Measurements from ENCODE around the gene KMT2A.
"Not testable (repeated sequence)": the region's sequence is repeated elsewhere in the genome, so short reads cannot be mapped to it uniquely, and the experiment has no call there.

Gene KMT2A

DNA sequence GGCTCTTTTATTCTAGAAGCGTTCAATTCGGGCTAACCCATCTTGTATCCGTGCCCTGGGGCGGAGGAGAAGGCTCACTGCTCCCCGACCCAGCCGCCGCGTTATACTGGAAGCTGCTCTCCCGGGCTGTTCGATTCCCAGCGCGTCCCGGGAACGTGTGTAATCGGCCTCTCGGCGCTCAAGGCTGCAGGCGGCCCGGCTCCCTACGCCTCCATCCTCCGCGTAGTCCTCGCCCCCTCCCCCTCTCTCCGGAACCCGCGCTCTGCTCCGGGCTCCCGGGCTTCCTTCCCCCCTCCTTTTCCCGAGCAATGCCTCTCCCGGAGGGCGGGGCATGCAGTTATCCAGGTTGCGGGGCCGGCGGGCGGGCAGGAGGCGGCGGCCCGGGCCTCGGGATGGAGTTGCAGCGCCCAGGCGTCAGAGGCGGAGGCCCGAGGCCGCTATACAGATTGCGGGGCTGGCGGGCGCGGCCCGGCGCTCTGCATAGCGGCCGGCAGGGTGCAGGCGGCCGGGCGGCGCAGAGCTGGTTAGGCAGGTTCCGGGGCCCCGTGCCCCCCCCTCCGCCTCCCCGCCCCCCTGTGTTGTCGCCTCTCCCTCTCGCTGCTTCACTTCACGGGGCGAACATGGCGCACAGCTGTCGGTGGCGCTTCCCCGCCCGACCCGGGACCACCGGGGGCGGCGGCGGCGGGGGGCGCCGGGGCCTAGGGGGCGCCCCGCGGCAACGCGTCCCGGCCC is at the start of gene KMT2A:
Gene KMT2A, plus strand, starts transcription at position 600 of the 732 bp plus-strand sequence. Its CDS starts 21 bp downstream, at position 621.
- peak; percentile 90 for DNase-seq

DNA sequence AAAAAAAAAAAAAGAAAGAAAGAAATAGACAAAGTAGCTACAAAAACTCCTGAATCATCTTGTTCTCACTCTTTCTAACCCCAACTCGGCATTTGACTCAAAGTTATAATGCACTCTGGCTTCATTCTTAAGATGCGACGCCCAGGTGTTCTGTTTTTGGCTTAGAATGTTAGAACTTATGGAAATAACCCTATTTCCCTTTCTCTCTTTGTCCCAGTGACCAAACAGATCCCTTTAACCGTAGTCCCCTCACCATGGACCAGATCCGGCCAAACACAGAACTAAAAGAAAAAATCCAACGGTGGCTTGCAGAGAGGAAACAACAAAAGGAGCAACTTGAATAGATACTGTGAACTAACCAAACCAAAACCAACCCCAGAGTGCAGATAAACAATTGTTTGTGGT is 40.2 kb upstream of the KMT2A start:
- DNase-seq: no peak

DNA sequence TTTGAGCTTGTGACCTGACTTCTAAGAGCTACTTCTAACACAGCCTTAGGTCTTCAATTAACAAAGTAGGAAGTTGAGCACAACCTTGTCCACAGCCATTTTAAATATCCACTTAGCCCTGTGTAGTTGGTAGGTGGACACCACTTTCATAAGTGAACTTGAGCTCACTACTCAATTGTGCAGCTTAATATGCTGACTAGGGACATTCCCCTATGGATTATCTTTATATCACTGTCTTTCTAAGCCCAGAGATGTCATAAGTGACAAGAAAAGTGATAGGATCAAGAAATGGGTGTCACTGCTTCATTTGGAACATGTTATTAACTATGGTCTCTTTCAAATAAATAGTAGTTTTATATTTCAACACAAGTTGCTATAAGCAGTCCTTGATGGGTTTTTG is 38.8 kb upstream of the KMT2A start:
- no peak for DNase-seq

DNA sequence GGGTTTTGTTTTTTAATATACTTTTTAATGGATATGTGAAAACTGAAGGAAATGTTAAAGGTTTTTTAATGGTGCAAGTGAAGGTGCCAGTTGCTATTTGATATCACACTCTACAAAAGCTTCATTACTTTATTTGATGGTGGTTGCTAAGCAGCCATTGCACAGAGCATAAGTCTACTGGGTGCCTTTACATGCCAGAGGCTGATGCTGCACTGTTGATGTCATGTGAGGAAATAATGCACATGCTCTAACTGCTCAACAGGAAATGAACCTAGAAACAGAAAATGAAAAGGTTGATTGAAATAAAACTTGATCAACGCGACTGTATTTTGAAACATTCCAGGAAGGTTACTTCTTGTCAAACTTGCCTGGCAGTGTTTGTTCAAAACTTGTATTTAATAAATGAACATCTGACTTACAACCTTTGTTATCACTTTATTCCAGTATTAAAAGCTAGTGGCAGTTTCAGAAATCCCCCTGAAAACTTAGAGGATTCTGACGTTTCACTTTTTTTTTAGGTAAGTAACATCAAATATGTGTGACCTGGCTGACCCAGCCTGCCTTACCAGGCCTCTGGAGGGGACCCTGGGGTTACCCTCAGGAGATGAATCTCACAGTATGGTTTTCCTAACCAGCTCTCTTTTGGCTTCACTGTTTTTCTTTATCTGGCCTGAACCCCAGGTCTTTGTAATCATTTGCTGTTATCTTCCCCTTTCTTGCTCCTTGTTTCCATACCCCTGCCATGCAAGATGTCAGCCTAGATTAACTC is 37.3 kb upstream of the KMT2A start:
- no peak for DNase-seq

DNA sequence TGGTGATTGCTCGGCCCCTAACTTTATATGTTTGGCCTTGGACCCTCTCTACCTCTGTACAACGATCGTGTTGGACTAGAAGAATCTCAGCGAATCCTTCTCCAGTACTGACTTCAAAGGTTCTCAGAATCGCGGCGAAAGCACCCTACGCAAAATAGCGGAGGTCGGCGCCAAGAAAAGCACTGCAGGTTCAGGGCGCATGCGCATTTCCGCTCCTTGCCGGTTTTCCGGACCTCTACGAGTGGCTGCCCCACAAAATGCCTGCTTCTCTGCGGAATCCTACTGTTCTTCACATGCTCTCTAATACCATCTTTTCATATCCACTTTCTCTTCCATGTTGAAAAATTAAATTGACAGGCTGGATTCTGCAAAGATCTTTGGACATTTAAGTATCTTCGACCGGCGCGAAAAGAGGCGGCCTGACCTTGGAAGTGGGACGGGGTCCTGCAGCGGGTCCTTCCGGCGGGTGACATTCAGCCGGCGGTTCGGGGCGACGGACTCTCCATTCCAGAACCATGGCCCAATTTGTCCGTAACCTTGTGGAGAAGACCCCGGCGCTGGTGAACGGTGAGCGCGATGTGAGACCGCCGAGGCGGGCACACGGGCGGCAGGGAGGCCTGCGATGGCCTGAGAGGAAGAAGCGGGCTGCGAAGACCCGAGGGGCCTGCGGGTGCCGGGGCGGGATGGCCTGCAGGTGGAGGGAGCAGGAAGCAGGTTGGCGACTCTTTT is 35.0 kb upstream of the KMT2A start, which contains the start of gene ATP5MG:
Gene ATP5MG, plus strand, starts transcription at position 456 of the 729 bp plus-strand sequence. Its CDS starts 60 bp downstream, at position 516.
- DNase-seq: peak; percentile 78

DNA sequence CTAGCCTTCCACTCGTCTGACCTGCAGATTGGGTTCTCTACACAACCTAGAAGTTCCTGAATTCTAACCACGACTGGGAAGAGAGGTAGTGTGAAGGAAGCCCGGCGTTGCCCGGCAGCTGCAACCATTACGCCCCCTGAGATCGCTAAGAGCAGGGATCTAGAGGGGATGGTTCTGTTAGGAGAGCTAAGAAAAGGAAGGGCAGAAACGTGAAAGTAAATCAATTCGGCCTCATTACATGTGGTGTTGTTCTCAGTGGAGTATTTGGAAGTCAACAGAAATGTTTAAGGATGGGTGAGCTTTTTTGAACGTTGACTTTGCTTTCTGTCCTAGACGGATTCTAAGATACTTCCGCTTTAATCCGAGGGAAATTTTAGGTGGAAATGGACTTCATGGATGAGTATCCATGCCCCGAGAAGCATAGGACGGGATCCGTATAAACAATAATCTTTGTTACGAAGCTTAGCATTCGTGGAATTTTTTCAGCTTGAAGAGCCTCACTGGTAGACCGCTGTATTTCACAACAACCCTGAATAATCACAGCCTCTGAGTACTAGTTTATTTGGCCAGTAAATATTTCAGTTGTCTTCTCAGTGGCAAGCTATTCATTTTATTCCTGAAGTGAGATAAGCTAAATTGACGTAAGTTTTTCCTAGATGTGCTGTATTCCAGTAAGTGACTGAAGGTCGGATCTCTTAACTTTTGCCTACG is 34.3 kb upstream of the KMT2A start:
- DNase-seq: no peak

DNA sequence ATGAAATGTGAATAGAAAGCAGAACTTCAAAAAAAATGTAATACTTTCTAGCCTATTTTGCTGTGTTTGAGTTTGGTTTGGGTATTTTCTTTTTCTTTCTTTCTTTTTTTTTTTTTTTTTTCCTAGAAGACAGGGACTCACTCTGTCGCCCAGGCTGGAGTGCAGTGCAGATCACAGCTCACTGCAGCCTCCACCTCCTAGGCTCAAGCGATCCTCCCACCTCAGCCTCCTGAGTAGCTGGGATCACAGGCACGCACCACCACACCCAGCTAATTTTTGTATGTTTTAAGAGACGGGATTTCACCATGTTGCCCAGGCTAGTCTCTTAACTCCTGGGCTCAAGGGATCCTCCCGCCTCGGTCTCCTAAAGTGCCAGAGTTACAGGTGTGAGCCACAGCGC is 33.7 kb upstream of the KMT2A start:
- DNase-seq: not testable (repeated sequence)

DNA sequence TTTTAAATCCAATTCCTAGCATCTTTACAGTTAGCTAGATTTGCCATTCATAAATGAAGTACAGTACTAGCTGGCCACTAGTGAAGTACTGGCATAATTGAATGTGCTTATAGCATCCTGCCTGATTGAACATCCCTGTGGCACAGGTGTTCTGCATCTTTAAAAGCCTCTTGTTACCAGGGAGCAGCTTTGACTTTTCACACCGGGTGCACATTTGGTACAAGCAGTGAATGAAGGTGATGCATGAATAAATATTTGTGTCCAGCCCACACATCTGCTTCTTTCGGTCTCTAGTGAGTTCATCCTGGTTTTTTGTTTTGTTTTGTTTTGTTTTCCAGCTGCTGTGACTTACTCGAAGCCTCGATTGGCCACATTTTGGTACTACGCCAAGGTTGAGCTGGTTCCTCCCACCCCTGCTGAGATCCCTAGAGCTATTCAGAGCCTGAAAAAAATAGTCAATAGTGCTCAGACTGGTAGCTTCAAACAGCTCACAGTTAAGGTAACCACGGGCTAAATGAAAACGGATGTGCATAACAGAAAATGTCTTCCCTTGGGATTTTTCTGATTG is 29.6 kb upstream of the KMT2A start:
- peak; percentile 70 for DNase-seq

DNA sequence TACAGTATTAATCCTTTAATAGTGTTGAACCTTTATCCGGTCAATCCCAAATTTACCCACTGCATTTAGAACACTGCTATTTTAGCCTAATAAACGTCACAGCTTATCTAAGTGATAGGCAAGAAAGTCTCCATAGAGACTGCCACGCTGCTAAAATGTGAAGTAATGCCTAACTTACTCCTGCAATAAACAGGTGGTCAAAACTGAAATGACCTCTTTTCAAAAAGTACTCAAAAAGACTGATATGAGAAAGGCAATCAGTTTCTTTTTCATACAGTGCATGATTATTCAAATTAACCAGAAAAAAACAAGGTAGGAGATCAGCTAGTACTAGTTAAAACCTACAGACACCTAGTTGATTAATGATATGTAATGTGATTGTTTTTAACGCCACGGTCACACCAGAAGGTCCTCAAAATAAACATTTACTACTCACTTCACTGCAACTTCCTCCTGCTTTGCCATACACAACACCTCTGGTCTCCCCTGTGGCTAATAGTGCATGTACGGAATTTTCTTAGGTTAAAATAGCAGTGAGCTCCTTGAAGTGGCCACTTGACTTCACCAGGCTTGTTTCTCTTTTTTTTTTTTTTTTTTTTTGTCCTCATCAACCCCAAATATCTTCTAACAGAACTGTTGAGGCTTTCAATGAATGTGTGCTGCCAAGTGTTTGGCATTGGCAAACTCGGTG is 26.1 kb upstream of the KMT2A start:
- no peak for DNase-seq

DNA sequence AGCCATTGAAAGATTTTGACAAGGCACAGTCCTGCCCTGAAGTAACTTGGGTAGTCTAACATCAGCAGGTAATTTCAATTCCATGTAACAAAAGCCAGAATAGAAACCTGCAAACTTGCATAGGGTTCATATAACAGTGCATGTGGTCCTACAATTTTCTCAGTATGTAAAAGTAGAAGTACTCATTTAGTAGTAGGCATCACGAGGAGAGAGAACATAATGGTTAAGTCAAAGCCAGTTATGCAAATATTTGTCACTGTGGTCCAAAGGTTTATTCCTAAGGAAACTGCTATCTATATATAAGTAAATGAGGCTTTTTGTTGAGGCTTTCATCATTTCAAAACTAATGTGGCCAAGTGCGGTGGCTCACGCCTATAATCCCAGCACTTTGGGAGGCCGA is 24.8 kb upstream of the KMT2A start:
- no peak for DNase-seq

DNA sequence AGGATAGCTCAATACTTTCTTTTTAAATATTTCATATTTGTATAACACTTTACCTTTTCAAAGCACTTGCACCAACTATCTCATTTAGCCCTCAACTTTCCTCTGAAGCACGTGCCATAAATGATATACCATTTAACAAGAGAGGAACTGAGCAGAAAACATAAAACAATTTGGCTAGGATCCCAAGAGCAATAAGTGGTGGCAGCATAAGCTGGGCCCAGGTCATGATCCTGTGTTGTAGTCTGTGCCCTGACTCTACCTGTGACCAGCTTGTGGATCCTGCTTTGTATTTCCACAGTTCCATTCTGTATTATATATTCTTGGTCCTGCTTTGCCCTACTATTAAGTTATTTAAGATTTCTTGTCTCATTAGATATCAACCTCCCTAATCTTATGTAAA is 23.4 kb upstream of the KMT2A start:
- DNase-seq: no peak

DNA sequence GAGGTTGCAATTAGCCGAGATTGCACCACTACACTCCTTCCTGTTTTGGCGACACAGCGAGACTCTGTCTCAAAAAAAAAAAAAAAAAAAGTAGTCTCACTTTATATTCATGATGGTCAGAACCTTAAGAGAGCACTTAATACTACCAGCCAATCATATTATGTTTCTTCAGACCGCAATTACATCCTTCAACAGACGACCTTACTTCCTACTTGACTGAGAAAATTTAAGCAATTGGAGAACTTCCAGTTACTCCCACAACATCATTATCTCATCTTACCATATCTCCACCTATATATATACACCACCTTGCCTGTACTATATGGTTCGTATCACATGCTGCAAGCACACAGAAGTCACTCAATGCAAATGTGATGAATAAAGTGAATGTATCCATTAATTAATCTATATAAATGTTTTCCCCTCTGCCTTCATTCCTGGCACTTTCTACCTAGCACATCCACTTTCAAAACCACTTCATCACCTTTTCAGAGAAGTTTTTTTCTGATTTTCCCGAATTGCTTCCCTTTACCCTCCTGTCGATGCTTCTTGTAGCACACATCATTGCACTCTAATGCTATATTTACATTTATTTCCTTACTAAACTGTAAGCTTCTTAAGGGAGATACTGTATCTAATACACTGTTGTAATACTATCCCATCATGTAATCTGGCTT is 21.1 kb upstream of the KMT2A start:
- DNase-seq: no peak

DNA sequence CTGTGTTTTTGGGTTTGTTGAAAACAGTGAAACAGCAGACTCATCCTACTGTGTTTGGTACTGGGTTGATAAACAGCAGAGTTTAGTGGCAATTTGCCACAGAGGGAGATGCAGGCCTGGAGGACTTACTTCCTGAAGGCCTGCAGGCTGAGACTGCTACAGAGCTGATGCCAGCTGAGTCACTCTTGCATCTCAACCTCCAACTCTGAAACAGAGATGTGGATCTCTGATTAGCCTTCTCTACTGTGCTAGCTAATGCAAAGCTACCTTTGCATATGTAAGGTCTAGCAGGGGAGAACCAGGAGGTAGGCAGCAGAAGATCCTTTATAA is 20.6 kb upstream of the KMT2A start:
- DNase-seq: no peak

DNA sequence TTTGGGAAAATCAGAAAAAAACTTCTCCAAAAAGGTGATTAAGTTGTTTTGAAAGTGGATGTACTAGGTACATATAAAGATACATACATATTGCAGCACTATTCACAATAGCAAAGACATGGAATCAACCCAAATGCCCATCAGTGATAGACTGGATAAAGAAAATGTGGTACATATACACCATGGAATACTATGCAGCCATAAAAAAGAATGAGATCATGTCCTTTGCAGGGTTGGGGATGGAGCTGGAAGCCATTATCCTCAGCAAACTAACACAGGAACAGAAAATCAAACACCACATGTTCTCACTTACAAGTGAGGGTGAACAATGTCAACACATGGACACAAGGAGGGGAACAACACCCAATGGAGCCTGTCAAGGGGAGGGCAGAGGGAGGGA is 19.4 kb upstream of the KMT2A start:
- DNase-seq: not testable (repeated sequence)

DNA sequence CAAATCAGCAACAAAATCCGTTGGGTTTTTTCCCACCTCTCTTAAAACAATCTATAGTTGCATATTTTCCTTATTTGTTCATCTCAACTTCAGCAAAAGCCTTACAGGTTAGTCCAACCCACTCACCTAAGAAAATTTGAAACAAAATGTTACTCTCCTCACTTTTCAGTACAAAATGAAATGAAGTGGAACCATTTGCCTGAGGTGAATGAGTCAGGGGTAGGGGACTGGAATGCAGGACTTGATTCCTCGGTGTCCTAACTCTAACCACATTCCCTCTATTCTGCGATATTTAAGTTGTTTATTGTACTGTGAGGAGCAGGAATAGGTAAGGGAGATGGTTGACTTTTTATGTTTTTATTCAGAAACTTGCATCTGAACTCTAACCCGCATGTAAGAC is 18.5 kb upstream of the KMT2A start:
- no peak for DNase-seq

DNA sequence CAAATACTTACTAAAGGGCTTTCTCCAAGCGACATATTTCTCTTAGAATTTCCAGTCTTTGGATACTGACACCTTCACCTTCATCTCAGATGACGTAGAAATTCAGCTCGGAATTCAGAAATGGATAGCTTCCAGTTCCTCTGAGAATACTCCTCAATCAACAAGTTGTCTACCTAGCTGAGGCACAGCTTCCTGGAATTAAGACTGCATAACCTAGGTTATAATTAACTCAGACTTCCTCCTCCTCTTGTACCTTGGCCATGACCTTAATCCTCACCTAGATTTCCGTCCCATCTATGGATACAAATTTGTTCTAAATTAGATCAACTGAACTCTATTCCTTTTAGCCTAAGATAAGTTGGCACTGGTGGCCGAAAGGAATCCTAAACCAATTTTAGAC is 17.5 kb upstream of the KMT2A start:
- DNase-seq: no peak

DNA sequence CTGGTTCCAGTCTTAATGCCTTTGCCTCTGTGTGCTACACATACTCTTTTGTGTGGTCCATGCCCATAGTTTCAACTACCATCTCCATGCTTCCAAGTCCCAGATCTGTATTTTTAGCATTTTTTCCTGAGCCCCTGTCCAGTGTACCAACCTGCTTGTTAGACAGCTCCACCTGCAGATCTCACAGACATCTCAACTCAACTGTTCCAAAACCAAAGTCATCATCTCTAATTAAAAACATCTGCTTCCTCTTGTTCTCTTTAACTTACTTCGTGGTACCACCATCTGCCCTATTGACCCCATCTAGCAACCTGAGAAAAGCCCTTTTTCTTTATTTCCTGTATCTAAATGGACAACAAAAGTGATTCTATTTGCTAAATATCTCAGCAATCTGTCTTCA is 8.6 kb upstream of the KMT2A start:
- no peak for DNase-seq

DNA sequence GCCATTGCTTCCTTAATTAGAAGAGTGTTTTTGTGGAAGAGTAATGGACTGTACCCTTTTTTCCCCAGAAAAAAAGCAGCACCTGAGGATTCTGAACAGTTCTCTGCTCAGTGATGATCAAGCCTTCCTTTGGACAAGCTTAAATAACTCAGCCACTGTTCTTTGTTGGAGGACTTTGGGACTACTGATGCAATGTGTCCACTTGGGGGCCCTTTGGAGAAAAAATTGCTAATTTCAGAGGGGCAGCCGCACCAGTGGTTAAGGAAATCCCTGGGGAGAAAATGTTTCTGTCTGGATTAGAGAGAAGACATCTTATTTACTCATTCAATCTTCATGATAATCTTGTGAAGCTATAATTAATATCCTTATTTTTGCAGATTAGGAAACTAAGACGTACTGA is 5.3 kb upstream of the KMT2A start:
- no peak for DNase-seq

DNA sequence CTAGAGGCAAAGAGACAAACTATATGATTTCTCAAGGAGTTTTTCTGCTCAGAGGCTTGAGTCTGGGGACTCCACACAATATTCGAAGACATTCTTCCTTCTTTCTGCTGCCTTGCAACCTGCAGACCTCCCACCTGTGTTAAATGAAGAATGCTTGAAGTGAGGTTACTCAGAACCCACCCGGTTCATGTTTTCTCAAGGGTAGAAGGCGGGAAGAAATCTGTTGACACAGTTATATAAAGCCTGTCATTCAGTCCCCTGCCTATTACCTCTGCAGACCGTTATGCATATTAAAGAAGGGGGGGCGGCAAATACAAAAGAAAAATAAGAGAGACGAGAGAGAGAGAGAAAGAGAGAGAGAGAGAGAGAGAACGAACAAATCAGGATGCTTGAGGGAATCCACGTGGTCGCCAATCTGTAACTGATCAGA is 2.2 kb upstream of the KMT2A start:
- no peak for DNase-seq

DNA sequence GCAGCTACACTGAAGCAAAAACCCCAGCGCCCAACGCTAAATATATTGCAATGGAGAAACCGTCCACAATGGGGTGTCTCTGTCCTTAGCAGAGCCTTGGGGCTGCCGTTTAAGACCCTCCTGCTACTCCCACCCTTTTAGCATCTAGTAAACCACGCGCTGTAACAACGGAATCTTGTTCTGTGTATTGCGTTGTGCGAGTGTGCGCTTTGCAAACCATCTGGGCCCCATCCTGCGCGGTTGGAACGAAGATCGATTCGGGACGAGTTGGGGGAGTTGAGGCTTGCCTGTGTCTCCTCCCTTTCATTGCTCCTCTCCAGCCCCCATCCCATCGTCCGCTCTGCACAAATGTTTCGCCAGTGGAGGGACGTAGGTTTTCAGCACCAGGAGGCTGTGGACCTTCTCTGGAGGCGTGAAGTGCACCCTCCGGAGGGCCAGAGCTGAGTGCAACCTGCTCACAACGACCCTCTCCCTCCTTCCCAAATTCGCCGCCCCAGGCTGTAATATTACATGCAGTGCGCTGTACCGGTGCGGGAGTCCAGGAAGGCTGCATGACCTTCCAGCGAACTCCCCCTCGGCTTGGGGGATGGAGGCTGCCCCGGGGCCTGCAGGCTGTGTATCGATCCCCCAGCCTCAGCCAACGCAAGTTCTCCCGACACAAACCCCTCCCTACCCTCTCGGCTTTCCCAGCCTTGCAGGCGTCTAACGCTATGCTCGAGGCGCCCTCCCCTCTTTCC is 1.6 kb upstream of the KMT2A start:
- DNase-seq: peak; percentile 15

All from NCI-H748 treated with DMSO at 0.1 percent for 48 hours (cell line).